PFSK-1 (cell line): ENCODE measurements around the gene MAST4.

Experiments
- FOXP2 ChIP-seq: optimal IDR thresholded peaks from 2 replicates; pipeline ENCODE3; 2011; ENCODE audit warnings: borderline replicate concordance, control low read depth, inconsistent platforms; ENCODE audit not compliant: insufficient read depth; ENCODE audit errors: extremely low read length, extremely low read depth
- POLR2AphosphoS5 ChIP-seq: IDR thresholded peaks from 2 replicates; pipeline ENCODE4 v1.6.1; 2012; ENCODE audit warnings: low read depth, mild to moderate bottlenecking, control low read depth, low read length, moderate library complexity
- REST ChIP-seq, 2 experiments: IDR thresholded peaks; 2 replicates each; pipeline versions ENCODE4 v1.6.1 to v1.8.0; 2011 to 2012; ENCODE audit warnings: low read depth in 2 of 2, low read length in 2 of 2, control low read depth in 1 of 2, inconsistent platforms in 1 of 2, mild to moderate bottlenecking in 1 of 2, moderate library complexity in 1 of 2; ENCODE audit not compliant: insufficient read depth in 1 of 2
- SIN3A ChIP-seq: IDR thresholded peaks from 2 replicates; pipeline ENCODE4 v1.6.1; 2012; ENCODE audit warnings: mild to moderate bottlenecking, low read length, moderate library complexity, borderline replicate concordance; ENCODE audit not compliant: insufficient read depth
- TAF1 ChIP-seq: IDR thresholded peaks from 2 replicates; pipeline ENCODE4 v1.6.1; 2012; ENCODE audit warnings: low read length, control low read depth, borderline replicate concordance; ENCODE audit not compliant: insufficient read depth

The MAST4 gene

GRCh38 chr5:67211926-67212325, 615.7 kb downstream of the MAST4 start:
- TF ChIP-seq REST (IDR thresholded peaks at IDR 0.05; ENCODE audit: insufficient read depth in 1 of 2, low read depth in 2 of 2, low read length in 2 of 2): no peak
- no peak for TF ChIP-seq TAF1
- TF ChIP-seq SIN3A: no peak
- TF ChIP-seq POLR2AphosphoS5: no peak
- no peak for TF ChIP-seq FOXP2

GRCh38 chr5:67214036-67214435, 617.8 kb downstream of the MAST4 start:
- TF ChIP-seq REST (IDR thresholded peaks at IDR 0.05; ENCODE audit: insufficient read depth in 1 of 2, low read depth in 2 of 2, low read length in 2 of 2) (no peak), SIN3A (no peak), TAF1 (no peak), FOXP2 (no peak), POLR2AphosphoS5 (no peak)

DNA sequence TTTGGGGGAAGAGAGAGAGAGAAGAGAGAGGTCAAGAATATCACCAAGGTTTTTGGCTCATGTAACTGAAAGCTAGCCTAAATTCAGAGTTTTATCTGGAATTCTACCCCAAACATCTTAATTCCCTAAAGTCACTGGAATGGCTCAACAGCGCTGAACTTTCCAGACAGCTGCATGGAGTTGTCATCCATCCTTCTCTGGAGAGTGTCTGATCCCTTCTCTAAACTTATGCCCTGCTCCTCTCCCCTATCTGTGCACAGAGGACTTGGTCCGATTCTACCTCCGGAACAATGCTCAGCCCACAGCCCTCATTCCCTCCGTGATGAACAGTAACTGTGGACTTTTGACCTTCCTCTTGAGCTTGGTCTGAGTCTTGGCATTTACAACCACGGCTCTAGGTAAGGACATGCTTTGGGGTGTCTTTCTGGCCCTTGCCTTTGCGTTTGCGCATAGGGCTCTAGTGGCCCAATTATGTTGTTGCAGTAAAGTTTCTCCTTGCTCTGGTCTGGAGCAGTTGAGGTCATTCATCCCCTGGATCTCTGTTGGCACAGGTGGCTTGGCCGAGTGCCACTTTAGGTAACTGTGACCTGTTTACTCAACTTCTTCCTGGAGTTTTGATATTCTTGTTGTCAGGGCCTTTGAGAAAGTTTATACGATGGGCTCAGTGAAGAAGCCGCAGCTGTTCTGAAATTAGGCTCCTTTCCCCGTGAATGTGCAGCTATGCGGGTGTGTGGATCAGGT, 618.7 kb downstream of the MAST4 start:
- no peak for TF ChIP-seq SIN3A
- TF ChIP-seq FOXP2: no peak
- TF ChIP-seq POLR2AphosphoS5: no peak
- no peak for TF ChIP-seq TAF1
- TF ChIP-seq REST (IDR thresholded peaks at IDR 0.05; ENCODE audit: insufficient read depth in 1 of 2, low read depth in 2 of 2, low read length in 2 of 2): no peak

GRCh38 chr5:67215519-67216471, 619.6 kb downstream of the MAST4 start:
- TF ChIP-seq REST (IDR thresholded peaks at IDR 0.05; ENCODE audit: insufficient read depth in 1 of 2, low read depth in 2 of 2, low read length in 2 of 2) (no peak), FOXP2 (peak; percentile 88)

DNA sequence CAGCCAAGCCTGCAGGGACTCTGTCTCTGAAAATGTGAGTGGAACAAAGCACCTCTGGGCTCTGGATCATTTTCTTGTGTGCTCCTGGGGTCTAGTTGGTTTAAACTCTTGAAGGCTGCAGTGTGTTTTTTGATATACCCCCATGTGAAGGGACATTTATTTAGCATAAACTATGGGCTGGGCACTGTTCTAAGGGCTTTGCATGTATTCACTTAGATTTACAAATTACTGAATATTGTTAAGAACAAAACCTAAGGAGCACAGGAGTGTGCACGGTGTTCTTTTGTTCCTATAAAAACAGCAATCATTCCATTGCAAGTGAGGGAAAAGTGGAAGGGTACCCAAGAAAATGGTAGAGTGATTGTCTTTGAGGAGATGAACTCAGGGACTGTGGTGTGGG, 620.4 kb downstream of the MAST4 start:
- TF ChIP-seq FOXP2 (no peak), POLR2AphosphoS5 (no peak), SIN3A (no peak), TAF1 (no peak), REST (IDR thresholded peaks at IDR 0.05; ENCODE audit: insufficient read depth in 1 of 2, low read depth in 2 of 2, low read length in 2 of 2) (no peak)
